HG02763 (cell line): ENCODE data around the gene GRAMD1A.
"Not testable (repeated sequence)": the region's sequence is repeated elsewhere in the genome, so short reads cannot be mapped to it uniquely, and the experiment has no call there.

Experiments used
- ATAC-seq: cut with Tn5 transposase; IDR thresholded peaks from one replicate; pipeline ENCODE4 v1.9.1; 2021; ENCODE audit warnings: mild to moderate bottlenecking, moderate library complexity; ENCODE audit not compliant: unreplicated experiment

The GRAMD1A gene

DNA sequence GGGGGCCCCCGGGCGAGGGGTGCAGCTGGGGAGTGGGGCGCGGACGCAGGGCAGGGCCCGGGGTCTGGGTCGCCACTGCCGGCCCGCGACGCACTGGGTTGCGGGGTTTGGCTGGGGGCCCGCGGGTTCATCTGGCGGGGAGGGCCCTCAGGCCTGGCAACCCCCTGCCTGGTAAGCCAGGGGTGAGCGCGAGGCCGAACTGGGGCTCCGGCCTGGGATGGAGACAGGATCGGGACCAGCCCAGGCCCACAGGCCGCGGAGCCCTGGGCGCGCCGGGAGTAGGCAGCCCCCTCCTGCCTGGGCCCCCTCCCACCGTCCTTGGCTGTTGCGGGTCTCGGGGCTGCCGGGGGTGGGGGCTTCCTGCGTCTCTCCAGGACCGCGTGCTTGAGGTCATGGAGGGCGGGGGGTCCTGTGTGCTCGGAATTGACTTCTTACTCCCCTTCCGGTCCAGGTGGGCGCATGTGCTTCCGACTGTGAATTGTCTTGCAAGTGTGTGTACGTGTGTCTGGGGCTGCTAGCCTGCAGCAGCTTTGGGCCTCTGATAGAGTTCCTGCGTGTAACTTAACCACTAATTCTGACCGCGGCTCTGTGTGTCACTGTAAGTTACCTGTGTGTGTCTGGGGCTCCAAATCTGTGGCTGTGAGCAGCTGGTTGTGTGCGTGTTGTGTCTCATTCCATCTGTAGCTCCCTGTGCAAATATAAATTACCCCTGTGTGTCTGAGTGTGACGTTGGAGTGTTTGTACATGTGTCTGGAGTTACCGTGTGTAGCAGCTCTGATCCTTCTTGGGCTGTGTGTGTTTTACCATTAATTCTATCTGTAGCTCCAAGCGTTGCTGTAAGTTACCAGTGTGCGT, 751 bp downstream of the GRAMD1A start:
- ATAC-seq, result peak; percentile 5

DNA sequence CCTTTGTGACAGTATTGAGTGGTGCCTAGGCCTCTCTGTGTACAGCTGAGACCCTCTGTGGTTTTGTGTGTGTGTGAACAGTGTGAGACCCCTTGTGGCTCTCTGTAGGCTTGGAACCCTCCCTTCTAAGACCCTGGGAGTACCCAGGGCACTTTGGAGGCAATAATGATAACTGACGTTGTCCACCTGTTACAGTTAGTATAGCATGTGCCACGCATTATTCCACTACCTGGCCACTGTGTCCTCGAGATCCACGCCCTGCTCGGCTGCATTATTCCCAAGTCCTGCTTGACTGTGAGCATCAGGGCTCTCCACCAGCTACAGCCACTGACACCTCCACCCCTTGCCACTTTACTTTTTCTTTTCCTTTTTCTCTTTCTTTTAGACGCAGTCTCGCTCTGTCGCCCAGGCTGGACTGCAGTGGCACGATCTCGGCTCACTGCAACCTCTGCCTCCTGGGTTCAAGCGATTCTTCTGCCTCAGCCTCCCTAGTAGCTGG, 2.0 kb downstream of the GRAMD1A start:
- no peak for ATAC-seq

DNA sequence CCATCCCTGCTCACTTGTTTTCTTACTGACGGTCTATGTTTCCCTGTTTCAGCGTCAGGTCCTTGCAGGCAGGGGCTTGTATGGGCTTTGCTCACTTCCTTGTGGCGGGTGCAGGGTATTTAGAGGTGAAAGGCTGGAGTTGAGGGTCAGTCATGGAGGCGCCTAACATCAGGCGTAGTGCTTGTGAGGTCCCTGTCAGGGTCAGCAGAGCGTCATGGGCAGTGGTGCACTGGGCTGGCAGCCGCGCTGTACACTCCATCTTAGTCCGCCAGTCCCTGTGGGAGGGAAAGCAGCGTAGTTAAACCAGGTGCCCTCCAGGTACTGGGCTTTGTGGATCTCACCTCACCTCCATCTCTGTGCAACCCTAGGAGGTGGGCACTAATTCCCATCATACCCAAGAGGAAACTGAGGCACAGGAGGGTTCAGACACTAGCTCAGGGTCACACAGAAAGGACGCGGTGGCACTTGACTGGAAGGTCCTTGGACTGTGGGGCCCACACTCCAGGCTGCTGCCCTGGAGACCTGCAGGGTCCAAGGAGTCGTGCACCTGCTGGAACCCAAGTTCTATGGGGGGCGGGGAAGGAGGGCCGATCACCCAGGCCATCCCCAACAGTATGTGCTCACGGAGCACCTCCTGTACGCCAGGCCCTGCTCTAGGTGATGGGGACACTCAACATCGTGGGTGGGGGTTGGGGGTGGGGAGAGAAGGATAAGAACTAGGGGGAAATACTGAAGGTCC, 4.6 kb downstream of the GRAMD1A start:
- no peak for ATAC-seq

DNA sequence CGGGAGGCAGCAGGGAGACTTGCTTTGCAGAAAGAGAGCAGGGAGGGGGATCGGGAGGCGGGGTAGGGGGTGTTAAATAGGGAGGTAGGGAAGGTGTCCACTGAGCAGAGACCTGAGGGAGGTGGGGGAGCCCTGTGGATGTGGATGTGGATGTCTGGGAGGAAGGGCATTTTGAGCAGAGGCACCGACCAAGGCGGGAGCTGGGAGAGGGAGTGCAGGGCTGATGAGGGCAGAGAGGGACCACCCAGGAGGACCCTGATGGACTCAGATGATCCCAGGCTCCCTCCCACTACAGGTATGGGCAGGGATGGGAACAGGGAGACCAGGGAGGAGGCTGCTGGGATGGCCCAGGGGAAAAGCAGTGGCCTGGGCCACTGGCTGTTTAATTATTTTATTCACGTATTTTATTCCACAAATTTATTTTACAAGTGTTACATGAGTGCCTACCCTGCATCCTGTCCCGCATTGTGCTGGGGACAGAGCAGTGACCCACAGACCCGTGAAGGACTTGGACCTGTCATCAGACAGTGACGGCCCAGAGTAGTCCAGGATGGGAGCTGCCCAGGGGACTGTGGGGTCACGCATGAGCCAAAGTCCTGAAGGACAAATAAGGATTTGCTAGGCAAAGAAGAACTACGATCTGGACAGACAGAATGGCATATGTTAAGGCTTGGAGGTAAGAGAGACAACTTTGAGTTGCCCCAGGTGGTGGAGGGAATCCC, 5.3 kb downstream of the GRAMD1A start:
- ATAC-seq, result no peak

DNA sequence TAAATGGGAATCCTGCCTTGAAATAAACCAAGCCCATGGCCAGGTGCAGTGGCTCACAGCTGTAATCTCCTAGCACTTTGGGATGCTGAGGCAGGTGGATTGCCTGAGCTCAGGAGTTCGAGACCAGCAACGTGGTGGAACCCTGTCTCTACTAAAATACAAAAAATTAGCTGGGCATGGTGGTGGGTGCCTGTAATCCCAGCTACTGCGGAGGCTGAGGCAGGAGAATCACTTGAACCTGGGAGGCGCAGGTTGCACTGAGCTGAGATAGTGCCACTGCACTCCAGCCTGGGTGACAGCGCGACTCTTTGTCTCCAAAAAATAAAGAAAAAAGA, 5.9 kb downstream of the GRAMD1A start:
- ATAC-seq, result not testable (repeated sequence)

DNA sequence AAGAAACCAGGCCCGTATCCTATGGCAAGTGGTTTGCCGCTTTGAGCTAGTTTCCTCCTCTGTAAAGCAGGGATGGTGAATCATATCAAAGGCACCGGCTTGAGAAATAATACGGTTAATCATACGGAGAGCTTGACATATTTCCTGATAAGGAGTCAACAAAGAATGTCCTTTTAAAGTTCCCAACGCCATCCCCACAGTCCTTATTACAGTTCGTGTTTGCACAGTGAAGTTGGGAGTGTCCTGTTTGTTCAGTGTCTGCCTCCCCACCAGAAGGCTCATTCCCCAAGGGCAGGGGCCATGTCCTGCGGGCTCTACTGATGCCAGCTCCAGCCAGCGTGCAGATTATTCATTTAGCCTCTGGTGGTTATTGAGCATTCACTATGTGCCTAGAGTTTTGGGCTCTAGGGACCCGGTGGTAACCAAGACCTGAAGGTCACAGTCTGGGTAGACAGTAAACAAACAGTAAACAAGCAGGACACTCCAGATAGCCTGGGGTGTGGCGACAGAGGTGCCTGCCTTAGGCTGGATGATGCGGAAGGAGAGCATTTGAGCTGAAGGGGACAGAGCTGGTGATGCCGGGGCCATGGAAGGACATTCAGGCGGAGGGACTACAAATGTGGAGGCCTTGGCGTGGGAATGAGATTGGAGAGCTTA, 6.3 kb downstream of the GRAMD1A start:
- ATAC-seq, result no peak

DNA sequence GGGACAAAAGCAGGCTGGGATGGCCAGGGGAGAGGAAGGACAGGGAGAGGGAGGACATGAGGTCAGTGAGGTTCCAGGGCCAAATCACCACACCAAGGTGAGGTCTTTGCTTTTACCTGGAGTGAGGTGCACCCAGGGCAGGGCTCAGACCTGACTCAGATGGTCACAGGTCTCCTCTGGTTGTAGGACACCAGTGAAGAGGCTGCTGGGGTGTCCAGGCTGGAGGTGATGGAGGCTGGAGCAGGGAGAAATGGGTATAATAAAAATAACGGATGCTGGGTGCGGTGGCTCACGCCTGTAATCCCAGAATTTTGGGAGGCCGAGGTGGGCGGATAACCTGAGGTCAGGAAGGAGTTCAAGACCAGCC, 6.9 kb downstream of the GRAMD1A start:
- ATAC-seq, result no peak

DNA sequence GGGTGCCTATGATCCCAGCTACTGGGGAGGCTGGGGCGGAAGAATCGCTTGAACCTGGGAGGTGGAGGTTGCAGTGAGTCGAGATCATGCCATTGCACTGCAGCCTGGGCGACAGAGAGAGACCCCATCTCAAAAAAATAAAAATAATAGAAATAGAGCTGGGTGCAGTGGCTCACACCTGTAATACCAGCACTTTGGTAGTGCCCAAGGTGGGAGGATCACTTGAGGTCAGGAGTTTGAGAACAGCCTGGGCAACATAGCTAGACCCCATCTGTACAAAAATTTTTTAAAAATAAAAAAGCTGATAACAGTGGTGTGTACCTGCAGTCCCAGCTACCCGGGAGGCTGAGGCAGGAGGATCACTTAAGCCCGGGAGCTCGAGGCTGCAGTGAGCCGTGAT, 7.3 kb downstream of the GRAMD1A start:
- not testable (repeated sequence) for ATAC-seq

DNA sequence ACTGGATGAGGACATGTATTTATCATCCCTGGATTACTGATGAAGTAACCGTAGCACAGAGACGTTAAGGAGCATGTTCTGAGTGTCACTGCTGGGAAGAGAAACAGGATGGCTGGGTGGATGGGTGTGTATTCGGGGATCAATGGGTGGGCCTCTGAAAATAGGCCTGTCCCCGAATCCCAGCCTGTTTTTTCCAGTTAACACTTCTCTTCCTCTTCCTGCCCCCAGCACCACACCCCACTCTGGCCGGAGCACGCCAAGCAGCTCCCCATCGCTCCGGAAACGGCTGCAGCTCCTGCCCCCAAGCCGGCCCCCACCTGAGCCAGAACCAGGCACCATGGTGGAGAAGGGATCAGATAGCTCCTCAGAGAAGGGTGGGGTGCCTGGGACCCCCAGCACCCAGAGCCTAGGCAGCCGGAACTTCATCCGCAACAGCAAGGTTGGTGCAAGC, 8.8 kb downstream of the GRAMD1A start:
- ATAC-seq, result no peak

DNA sequence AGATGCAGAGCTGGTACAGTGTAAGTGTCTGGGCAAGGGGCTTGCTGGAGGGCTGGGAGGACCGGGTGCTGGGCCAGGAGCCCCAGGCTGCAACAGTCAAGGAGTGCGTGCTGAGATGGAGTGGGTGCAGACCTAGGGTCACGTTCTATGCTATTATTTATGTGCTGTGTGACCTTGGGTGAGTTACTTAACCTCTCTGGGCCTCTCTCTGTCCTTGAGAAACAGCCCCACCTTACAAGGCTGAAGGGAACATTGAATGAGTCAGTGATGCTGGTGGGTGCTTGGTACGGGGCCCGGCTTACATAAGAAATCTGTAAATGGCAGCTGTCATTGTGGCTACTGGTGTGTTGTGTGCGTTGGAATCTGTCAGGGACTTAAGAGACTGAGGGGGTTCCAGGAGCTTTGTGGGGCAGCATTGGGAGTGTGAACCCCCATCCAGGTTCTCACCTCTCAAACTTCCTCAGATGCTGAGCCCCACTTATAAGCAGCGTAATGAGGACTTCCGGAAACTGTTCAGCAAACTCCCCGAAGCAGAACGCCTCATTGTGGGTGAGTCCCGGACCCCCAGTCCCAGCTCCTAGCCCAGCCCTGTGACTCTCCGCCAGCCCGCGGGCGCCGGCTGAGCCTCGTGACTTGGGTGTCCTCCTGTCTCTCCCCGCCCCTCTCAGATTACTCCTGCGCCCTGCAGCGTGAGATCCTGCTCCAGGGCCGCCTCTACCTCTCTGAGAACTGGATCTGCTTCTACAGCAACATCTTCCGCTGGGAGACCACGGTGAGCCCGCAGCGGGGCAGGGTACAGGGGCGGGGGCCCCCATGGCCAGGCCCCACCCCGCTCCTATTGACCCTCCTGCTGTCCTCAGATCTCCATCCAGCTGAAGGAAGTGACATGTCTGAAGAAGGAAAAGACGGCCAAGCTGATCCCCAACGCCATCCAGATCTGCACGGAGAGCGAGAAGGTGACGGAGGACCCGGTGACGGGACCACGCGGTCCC, 9.6 kb downstream of the GRAMD1A start:
- ATAC-seq, result no peak

DNA sequence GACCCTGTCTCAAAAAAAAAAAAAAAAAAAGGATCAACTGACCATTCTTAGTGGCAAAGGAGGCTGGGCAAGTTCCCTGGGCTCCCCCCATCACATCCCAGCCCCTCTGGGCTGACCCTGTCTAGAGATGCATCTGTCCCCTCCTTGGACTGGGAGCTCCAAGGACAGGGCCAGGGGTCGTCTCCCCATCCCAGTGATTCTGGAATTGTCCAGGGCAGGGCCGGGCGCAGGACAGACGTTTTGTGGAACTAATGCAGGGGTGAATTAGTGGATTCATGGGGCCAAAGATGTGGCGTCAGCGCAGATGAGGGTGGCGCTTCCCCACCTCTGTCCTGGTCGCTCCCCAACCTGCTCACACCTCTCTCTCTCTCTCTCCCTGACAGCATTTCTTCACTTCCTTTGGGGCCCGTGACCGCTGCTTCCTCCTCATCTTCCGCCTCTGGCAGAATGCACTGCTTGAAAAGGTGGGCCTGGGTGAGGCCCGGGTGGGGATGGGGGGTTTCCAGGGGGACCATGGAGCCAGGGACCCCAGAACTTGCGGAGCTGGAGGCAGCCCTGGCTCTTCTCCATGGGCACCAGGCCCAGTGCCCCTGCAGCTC, 11.1 kb downstream of the GRAMD1A start:
- no peak for ATAC-seq

DNA sequence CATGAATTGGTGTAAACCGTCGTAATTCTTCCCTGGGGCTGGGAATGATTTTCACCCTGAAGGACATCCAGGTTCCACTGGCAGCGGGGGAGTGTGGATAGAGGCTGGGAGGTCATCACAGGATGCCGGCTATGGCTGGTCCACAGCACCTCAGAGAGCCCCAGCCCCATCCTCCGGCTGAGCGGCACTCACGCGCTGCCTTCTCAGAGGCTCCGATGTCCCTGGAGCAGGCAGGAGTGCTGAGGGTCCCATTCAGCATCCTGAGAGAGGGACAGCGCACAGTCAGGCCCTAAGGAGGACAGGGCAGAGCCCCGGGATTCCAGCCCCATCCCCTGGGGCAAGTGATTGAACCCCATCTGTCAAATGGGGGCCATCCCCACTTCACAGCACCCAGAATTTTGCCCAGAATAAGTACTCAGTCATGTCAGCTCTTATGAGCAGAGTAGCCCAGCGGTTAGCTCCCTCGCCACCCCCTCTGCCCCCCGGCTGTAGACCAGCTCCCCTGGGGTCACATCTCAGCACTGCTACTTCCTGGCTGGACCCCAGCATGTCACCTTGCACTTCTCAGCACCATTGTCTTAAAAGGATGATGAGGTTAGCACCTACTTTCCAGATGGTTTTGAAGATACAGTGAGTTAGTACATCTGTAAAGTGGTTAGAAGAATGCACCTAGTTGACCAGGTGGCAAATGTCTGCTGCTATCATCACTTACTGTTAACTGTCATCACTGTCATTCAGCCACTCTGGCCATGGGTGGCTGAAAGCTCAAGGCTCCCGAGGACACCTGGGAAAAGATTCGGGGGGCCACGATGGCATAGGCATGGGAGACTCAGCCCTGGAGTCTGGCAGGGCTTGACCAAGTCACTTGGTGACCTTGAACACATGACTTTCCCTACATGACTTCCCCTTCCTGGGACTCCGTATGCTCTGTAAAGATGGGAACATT, 11.9 kb downstream of the GRAMD1A start:
- ATAC-seq, result no peak

DNA sequence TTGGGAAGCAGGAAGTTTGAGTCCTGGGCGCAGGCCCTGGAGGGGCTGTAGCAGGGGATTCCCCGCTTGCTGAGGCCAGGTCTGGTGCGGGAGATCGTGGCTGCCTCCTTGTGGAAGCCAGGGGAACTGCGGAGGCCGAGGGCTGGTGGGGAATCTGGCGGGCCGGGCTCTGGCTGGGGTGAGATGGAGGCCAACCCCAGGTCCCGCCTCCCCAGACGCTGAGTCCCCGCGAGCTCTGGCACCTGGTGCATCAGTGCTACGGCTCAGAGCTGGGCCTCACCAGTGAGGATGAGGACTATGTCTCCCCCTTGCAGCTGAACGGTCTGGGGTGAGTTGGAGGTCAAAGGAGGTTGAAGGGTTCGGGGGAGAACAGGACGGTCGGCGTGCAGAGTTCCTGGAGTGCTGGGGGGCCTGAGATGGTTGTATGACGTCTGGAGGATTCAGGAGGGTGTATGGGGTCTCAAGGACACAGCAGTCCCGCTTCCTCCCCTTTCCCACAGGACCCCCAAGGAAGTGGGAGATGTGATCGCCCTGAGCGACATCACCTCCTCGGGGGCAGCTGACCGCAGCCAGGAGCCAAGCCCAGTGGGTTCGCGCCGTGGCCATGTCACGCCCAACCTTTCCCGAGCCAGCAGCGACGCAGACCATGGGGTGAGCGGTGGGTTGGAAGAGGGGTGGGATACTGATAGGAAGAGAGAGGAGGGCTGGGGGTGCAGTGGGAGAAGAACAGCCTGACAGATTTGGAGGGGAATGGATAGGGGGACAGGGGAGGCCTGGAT, 13.1 kb downstream of the GRAMD1A start:
- no peak for ATAC-seq

DNA sequence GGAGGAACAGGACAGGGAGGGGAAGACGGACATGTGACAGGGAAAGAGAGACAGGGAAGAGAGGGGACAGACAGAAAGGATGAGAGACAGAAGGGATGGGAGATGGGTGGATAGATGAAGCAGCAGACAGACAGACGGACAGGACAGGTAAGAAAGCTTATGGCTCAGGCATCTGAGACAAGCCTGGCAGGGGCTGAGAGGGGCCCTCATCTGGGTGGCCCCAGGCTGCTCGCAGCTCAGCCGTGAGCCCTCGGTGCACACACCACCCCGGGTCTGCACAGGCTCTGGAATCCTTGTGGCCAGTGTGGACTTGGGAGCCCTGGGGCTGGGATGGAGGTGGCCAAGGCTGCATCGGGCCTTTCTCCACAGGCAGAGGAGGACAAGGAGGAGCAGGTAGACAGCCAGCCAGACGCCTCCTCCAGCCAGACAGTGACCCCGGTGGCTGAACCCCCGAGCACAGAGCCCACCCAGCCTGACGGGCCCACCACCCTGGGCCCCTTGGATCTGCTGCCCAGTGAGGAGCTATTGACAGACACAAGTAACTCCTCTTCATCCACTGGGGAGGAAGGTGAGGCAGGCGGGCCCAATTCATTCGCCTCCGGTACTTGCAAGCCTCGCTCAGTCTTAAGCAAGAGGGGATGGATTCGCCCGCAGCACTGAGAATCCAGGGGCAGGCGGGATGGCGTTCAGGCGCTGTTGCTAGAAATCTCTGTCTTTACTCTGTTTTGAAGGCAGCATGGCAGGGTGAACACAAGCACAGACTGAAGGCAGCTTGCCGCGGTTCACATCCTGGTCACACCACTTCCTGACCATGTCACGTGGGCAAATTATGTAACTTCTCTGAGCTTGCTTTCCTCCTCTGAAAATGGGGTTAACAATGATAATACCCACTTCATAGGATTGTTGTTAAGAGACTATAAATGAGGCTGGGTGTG, 14.0 kb downstream of the GRAMD1A start:
- no peak for ATAC-seq

DNA sequence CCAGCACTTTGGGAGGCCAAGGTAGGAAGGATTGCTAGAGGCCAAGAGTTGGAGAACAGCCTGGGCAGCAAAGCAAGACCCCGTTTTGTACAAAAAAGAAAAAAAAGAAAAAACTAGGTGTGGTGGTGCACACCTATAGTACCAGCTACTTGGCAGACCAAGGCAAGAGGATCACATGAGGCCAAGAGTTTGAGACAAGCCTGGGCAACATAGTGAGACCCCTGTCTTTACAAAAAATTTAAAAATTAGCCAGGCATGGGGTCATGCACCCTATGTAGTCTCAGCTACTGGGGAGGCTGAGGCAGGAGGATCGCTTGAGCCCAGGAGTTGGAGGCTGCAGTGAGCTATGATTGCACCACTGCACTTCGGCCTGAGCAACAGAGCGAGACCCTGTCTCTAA, 14.7 kb downstream of the GRAMD1A start:
- ATAC-seq, result not testable (repeated sequence)

DNA sequence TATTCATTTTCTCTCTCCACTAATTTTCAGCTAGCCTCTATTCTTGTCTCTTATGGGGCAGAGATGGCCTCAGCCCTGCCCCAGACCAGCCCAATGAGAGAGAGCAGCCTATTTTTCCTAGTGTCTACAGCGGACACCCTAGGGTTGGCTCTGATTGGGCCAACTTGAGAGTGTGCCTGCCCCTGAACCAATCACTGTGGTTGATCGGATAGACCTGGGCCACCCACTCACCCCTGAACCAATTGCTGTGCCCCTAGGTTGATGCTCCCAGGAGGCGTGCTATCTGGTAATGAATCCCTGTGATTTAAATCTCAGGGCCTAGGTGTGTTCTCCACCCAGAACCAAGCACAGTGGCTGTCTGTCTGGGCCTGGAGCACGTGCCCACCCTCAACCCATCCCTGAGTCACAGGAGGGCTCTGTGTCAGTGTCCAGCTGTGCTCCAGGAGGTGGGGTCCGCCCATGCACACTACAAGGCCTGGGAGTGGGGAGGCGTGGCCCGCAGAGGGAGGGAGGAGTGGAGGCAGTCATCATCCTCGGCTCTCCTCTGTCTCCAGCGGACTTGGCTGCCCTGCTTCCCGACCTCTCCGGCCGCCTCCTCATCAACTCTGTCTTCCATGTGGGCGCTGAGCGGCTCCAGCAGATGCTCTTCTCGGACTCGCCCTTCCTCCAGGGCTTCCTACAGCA, 15.3 kb downstream of the GRAMD1A start:
- ATAC-seq, result no peak
